PC-3 (cell line): Measurements from ENCODE around the gene PGC. TPM values are rescaled to one million over a fixed set of nuclear protein-coding genes. Genes with fewer than 3 reads are reported as not detected.

ENCODE experiments used
- ATAC-seq: fragments of 200-7000 bp; cut with Tn5 transposase; 2 replicates; pipeline ENCODE4 v1.9.1; 2020; ENCODE audit warnings: mild to moderate bottlenecking, moderate library complexity
- BruUV-seq: library from RNA; stranded (reverse); fragments of 400-500 nt; replicated peaks from 2 replicates; lab custom pipeline; 2021; lab: Mats Ljungman, UMichigan
- CTCF ChIA-PET: fragments of 300-600 bp; sonication (Branson Sonifier 250); formaldehyde crosslinking; loops from one replicate; lab custom pipeline; 2022; ENCODE audit warnings: antibody characterized with exemption; lab: Charles Lee
- POLR2A ChIA-PET: fragments of 300-600 bp; sonication (Branson Sonifier 250); formaldehyde crosslinking; loops from one replicate; lab custom pipeline; 2022; ENCODE audit warnings: antibody characterized with exemption; ENCODE audit not compliant: unreplicated experiment; lab: Charles Lee
- DNase-seq: peaks from one replicate; pipeline ENCODE4 v3.0.0-alpha.2; 2015
- H2AFZ ChIP-seq: fragments of 300-600 bp; sonication (generic); 2 replicates; pipeline ENCODE4 v1.6.0; 2016; ENCODE audit warnings: antibody characterized with exemption, low read length
- H3F3A ChIP-seq: fragments of 300-600 bp; sonication (generic); one replicate; pipeline ENCODE4 v1.6.0; 2017; ENCODE audit warnings: antibody characterized with exemption, low read length, control low read depth, mild to moderate bottlenecking; ENCODE audit not compliant: unreplicated experiment
- H3K27ac ChIP-seq: fragments of 300-600 bp; sonication (generic); 2 replicates; pipeline ENCODE4 v1.5.1; 2016; ENCODE audit warnings: mild to moderate bottlenecking, low read length
- H3K27me3 ChIP-seq: fragments of 300-600 bp; sonication (generic); 2 replicates; pipeline ENCODE4 v1.6.1; 2016; ENCODE audit warnings: low read length, mixed read lengths
- H3K36me3 ChIP-seq: fragments of 300-600 bp; sonication (generic); 2 replicates; pipeline ENCODE4 v1.6.1; 2016; ENCODE audit warnings: low read depth, mixed run types, low read length, mixed read lengths
- H3K4me1 ChIP-seq: fragments of 300-600 bp; sonication (generic); 2 replicates; pipeline ENCODE4 v1.5.1; 2016; ENCODE audit warnings: low read length; ENCODE audit not compliant: insufficient read depth
- H3K4me2 ChIP-seq: fragments of 300-600 bp; sonication (generic); 2 replicates; pipeline ENCODE4 v1.6.0; 2016; ENCODE audit warnings: low read length
- H3K4me3 ChIP-seq: fragments of 300-600 bp; sonication (generic); 2 replicates; pipeline ENCODE4 v1.5.1; 2016; ENCODE audit warnings: mild to moderate bottlenecking, low read length, mixed read lengths
- H3K79me2 ChIP-seq: fragments of 300-600 bp; sonication (generic); 2 replicates; pipeline ENCODE4 v1.6.1; 2017; ENCODE audit warnings: low read length, mixed read lengths
- H3K9ac ChIP-seq: fragments of 300-600 bp; sonication (generic); 2 replicates; pipeline ENCODE4 v1.6.0; 2016; ENCODE audit warnings: mild to moderate bottlenecking, low read length
- H3K9me2 ChIP-seq: fragments of 300-600 bp; sonication (generic); replicated peaks from 2 replicates; pipeline ENCODE4 v1.6.1; 2016; ENCODE audit warnings: mixed run types, low read length, mixed read lengths
- H3K9me3 ChIP-seq: fragments of 300-600 bp; sonication (generic); 2 replicates; pipeline ENCODE4 v1.6.1; 2016; ENCODE audit warnings: low read length, mixed read lengths
- H4K20me1 ChIP-seq: fragments of 300-600 bp; sonication (generic); 2 replicates; pipeline ENCODE4 v1.6.1; 2016; ENCODE audit warnings: low read length, mixed read lengths
- CTCF ChIP-seq: fragments of 300-600 bp; sonication (generic); conservative IDR thresholded peaks from 2 replicates; pipeline ENCODE4 v1.5.1; 2017; ENCODE audit warnings: antibody characterized with exemption, low read depth, mild to moderate bottlenecking, low read length
- EZH2 ChIP-seq: fragments of 300-600 bp; sonication (generic); IDR thresholded peaks from one replicate; pipeline ENCODE4 v1.6.1; 2017; ENCODE audit warnings: antibody characterized with exemption, mild to moderate bottlenecking, low read length; ENCODE audit not compliant: unreplicated experiment
- EZH2phosphoT487 ChIP-seq: fragments of 300-600 bp; sonication (generic); IDR thresholded peaks from 2 replicates; pipeline ENCODE4 v1.6.1; 2018; ENCODE audit warnings: mild to moderate bottlenecking, antibody characterized with exemption, low read length, borderline replicate concordance
- intact Hi-C: fragments of 100-400 bp; cut with micrococcal nuclease; formaldehyde crosslinking; loops from 2 replicates; pipeline ENCODE4 v1.9.0; 2023
- total RNA-seq: library from RNA; depleted of rRNA; stranded (reverse); fragments of >200 nt; gene quantifications from 2 replicates; pipeline ENCODE4 v1.2.3, GENCODE V29; 2014

The PGC gene
- total RNA-seq, 1 experiment from 2014 or later, result not detected

- ATAC-seq, result no peak
- H3K4me2 ChIP-seq, result no peak overlapping the region
- peaks cover 21% of the 10 kb centered on the region for H3K4me1 ChIP-seq
- no peaks in the 10 kb centered on the region for H4K20me1 ChIP-seq
- no peak overlapping the region for H2AFZ ChIP-seq
- H3K27ac ChIP-seq, result no peak overlapping the region
- intact Hi-C loops, result no loop called here
- H3K36me3 ChIP-seq, result no peaks in the 10 kb centered on the region
- H3K9ac ChIP-seq, result no peak overlapping the region
- H3F3A ChIP-seq, result no peaks in the 10 kb centered on the region
- POLR2A ChIA-PET, result no interaction called here
- no peaks in the 10 kb centered on the region for H3K9me3 ChIP-seq
- H3K79me2 ChIP-seq, result no peaks in the 10 kb centered on the region
- H3K4me3 ChIP-seq, result no peak overlapping the region
- BruUV-seq, result no TSS peak
- H3K9me2 ChIP-seq, result no peaks in the 10 kb centered on the region
- CTCF ChIA-PET, result interaction anchor here (0.6 kb wide), 1 partner anchor 550 kb away, joined by 3 read pairs; no protein-coding TSS in a partner anchor
- DNase-seq, result no peak
- TF ChIP-seq EZH2 (no peak), EZH2phosphoT487 (no peak), CTCF (no peak)
- no peaks in the 10 kb centered on the region for H3K27me3 ChIP-seq
Measured at GRCh38 chr6:41706876-41707564, 40.2 kb downstream of the PGC start.

DNA sequence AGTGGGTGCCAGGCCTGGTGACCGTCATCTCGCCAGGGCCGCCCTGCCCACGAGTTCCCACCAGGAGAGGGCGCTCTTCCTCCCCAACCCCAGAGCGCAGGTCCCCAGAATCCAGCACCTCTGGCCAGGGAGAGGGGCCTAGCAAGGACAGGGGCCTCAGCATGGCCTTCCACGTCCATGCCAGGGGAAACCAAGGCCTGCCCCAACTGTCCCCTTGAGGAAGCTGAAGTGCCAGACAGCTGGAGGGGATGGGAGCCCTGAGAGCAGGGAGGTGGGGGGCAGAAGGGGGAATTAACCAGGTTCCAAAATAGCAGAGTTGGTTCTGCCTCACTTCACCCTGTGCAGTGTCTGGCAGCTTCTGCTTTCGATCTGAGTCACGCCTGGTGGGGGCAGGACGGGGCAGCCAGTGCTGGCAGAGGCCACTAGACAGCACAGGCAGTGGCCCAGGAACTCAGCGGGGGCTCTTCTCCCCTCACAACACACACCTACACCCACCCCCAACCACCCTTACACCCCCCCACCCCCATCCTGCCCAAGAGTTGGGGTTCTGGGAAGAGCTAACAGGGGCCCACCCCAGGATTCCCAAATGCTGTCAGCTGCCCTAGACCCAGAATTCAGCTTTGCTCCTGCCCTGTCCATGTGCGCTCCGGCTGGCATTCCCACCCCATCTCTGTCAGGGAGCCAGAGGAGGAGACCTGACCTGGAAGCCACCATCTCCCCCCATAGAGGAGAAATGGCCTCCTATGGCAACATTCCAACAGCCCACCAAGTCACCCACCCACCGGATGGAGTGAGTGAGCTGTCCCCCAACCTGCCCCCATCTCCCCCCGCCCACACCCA is 41.0 kb downstream of the PGC start:
- H2AFZ ChIP-seq, result no peak overlapping the region

More for the DNA sequence above, 41.0 kb downstream of the PGC start:
- H3K4me2 ChIP-seq, result peak overlapping the region; percentile 44; the same call in 1 of the 2 replicates
- no peak overlapping the region for H3K27ac ChIP-seq
- intact Hi-C loops, result no loop called here
- H3F3A ChIP-seq, result no peaks in the 10 kb centered on the region
- ATAC-seq (peak; percentile 85), DNase-seq (peak; percentile 40)
- no peaks in the 10 kb centered on the region for H3K36me3 ChIP-seq
- no TSS peak for BruUV-seq
- no peaks in the 10 kb centered on the region for H3K79me2 ChIP-seq
- H3K9me2 ChIP-seq, result no peaks in the 10 kb centered on the region
- ChIA-PET CTCF (no interaction called here), POLR2A (no interaction called here)
- H3K4me1 ChIP-seq, result peaks cover 21% of the 10 kb centered on the region
- H3K4me3 ChIP-seq, result no peak overlapping the region
- no peaks in the 10 kb centered on the region for H3K27me3 ChIP-seq
- H3K9ac ChIP-seq, result no peak overlapping the region
- H3K9me3 ChIP-seq, result no peaks in the 10 kb centered on the region
- TF ChIP-seq CTCF, result peak; percentile 74
- TF ChIP-seq EZH2phosphoT487, result no peak
- no peaks in the 10 kb centered on the region for H4K20me1 ChIP-seq
